Ovary (tissue), 9 donors: Measurements from ENCODE around the gene UGCG. TPM values are rescaled to one million over a fixed set of nuclear protein-coding genes. Genes with fewer than 3 reads are reported as not detected.
"Not testable (repeated sequence)": the region's sequence is repeated elsewhere in the genome, so short reads cannot be mapped to it uniquely, and the experiment has no call there.

Experiments
- DNase-seq, 5 donors: peaks; one replicate each; pipeline ENCODE4 v3.0.0-alpha.2; 2019 to 2020
- H3K27ac ChIP-seq, 2 donors: fragments of 200-600 bp; one replicate each; pipeline versions ENCODE4 v1.5.1 to v1.8.0; 2019 to 2022
- H3K27me3 ChIP-seq: fragments of 200-600 bp; one replicate; pipeline ENCODE4 v1.8.0; 2022
- H3K36me3 ChIP-seq: fragments of 200-600 bp; sonication (generic); one replicate; pipeline ENCODE4 v1.5.1; 2019
- H3K4me1 ChIP-seq: one replicate; pipeline ENCODE4 v1.8.1; 2013; ENCODE audit warnings: mild to moderate bottlenecking, moderate library complexity; ENCODE audit not compliant: insufficient read depth
- H3K4me3 ChIP-seq: fragments of 200-600 bp; sonication (generic); one replicate; pipeline ENCODE4 v1.5.1; 2017
- H3K9me3 ChIP-seq, 2 donors: fragments of 200-600 bp in 1 of 2; sonication (generic) in 1 of 2; one replicate each; pipeline versions ENCODE4 v1.5.1 to v1.8.1; 2013 to 2019; ENCODE audit warnings: mild to moderate bottlenecking in 1 of 2, moderate library complexity in 1 of 2
- EP300 ChIP-seq: sonication (generic); formaldehyde crosslinking; IDR thresholded peaks from one replicate; pipeline ENCODE4 v1.6.1; 2017; ENCODE audit warnings: antibody characterized with exemption
- POLR2A ChIP-seq: fragments of 450-650 bp; IDR thresholded peaks from one replicate; pipeline ENCODE4 v1.6.1; 2017; ENCODE audit warnings: antibody characterized with exemption, mild to moderate bottlenecking, moderate library complexity
- WGBS, 3 donors: extraction: QIAGEN DNeasy Blood & Tissue Kit in 1 of 3; methylation state at CpG; one replicate each; pipeline versions ENCODE4 v1.1.5 to v1.1.7; 2013 to 2017; 5-methylcytosine and 5-hydroxymethylcytosine counted together
- intact Hi-C, 4 donors: fragments of 100-400 bp; cut with DNase I; formaldehyde crosslinking; loops; one replicate each; pipeline versions ENCODE4 v1.11.0 to v1.15.1; 2022 to 2023
- polyA plus RNA-seq, 2 donors: library from polyadenylated mRNA; stranded (reverse); fragments of 200-250 nt in 1 of 2; fragments of 350-450 nt in 1 of 2; fragmentation: Illumina TruSeq in 1 of 2; extraction: RNeasy Lipid Tissue Mini Kit (QIAGEN cat#74804) in 1 of 2; gene quantifications; one replicate each; pipeline ENCODE4 v1.2.3, GENCODE V29; 2013 to 2014
- total RNA-seq, 7 donors: library from RNA; depleted of rRNA in 2 of 7; stranded (reverse); fragments of >200 nt in 2 of 7; fragmentation: NEBNext Ultra II Directional in 3 of 7; extraction: Animal tissue kit (Norgen Biotek cat#: 25700) in 3 of 7; gene quantifications; one replicate each; pipeline versions ENCODE4 v1.1.0 to v1.2.4, GENCODE V29; 2016 to 2023
- TF ChIP-seq, protein P1 (sequence below), 3 donors: fragments of 450-650 bp in 2 of 3; fragments of 200-600 bp in 1 of 3; IDR thresholded peaks; one replicate each; pipeline versions ENCODE4 v1.5.1 to v1.8.0; 2016 to 2022; ENCODE audit warnings: antibody characterized with exemption in 3 of 3, mild to moderate bottlenecking in 1 of 3
- donor health status: DM: no; HTN: no; CAD: no; lungs with moderate emphysema.
- donor health status: DM: no; HTN: no; CAD: no.
- donor health status: Bipolar disorder and iron deficiency.
- donor health status: DM: yes; HTN: yes; CAD: no.
- donor health status: DM: no; HTN: no; CAD: no.
- donor health status: DM: yes; HTN: yes; CAD: no.

Gene UGCG
- total and polyA plus RNA-seq, 9 donors = 13.1 to 74.1 (median 19.8) TPM

DNA sequence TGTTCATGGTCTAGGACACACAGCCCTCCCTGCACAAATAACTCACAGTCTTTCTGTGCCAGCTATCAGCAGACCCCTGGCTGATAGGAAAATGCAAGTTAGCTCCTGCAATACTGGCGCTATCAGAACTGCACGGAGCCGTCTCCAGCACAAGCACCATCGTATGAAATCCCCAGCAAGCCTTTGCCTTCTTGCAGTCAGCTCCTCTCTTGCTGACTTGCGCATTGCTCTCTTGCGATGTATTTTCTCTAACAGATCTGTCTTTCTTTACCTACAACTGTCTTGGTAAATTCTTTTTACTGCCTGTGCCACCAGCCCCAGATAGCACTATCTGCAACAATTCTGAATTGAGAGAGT is 25.1 kb upstream of the UGCG start:
- Histone ChIP-seq H3K36me3 (no peaks in the 10 kb centered on the region), H3K4me3 (no peak overlapping the region), H3K27ac (no peak overlapping the region), H3K9me3 (no peaks in the 10 kb centered on the region), H3K27me3 (no peaks in the 10 kb centered on the region), H3K4me1 (no peaks in the 10 kb centered on the region)
- TF ChIP-seq, protein P1, sequence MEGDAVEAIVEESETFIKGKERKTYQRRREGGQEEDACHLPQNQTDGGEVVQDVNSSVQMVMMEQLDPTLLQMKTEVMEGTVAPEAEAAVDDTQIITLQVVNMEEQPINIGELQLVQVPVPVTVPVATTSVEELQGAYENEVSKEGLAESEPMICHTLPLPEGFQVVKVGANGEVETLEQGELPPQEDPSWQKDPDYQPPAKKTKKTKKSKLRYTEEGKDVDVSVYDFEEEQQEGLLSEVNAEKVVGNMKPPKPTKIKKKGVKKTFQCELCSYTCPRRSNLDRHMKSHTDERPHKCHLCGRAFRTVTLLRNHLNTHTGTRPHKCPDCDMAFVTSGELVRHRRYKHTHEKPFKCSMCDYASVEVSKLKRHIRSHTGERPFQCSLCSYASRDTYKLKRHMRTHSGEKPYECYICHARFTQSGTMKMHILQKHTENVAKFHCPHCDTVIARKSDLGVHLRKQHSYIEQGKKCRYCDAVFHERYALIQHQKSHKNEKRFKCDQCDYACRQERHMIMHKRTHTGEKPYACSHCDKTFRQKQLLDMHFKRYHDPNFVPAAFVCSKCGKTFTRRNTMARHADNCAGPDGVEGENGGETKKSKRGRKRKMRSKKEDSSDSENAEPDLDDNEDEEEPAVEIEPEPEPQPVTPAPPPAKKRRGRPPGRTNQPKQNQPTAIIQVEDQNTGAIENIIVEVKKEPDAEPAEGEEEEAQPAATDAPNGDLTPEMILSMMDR (IDR thresholded peaks at IDR 0.05) = no peak
- TF ChIP-seq POLR2A (no peak), EP300 (no peak)
- intact Hi-C loops = no loop called here
- no peak for DNase-seq
- WGBS, 3 donors = 28 to 48% (median 31%) methylated on average over 6 of the region's 6 CpGs

DNA sequence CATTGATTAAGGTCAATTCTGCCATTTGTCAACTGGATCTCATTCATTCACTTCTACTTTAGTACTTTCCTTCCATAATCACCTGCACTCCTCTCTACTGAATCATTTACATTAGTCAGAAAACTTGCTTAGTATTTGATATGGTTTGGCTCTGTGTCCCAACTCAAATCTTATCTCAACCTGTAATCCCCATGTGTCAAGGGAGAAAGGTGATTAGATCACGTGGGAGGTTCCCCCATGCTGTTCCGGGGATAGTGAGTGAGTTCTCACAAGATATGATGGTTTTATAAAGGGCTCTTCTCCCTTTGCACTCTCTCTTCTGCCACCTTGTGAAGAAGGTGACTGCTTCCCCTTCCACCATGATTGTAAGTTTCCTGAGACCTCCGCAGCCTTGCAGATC is 23.7 kb upstream of the UGCG start:
- no peak for DNase-seq

DNA sequence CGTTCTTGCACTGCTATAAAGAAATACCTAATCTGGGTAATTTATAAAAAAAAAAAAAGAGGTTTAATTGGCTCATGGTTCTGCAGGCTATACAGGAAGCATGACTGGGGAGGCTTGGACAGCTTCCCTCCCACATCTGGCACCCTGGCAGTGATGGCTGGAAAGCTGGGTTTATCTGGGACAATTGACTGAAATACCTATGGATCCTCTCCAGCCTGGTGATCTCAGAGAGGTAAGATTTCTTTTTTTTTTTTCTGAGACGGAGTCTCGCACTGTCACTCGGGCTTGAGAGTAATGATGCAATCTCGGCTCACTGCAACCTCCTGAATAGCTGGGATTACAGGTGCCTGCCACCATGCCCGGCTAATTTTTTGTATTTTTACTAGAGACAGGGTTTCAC is 22.7 kb upstream of the UGCG start:
- Histone ChIP-seq H3K27ac (no peak overlapping the region), H3K27me3 (no peaks in the 10 kb centered on the region), H3K4me1 (no peaks in the 10 kb centered on the region), H3K4me3 (no peak overlapping the region), H3K9me3 (no peaks in the 10 kb centered on the region), H3K36me3 (no peaks in the 10 kb centered on the region)
- DNase-seq = no peak
- intact Hi-C loops = no loop called here
- TF ChIP-seq POLR2A (no peak), EP300 (no peak)
- TF ChIP-seq, protein P1 (IDR thresholded peaks at IDR 0.05) = no peak
- WGBS, 3 donors = 91 to 96% (median 94%) methylated on average over 6 of the region's 6 CpGs

More for the DNA sequence above, 23.7 kb upstream of the UGCG start:
- Histone ChIP-seq H3K36me3 (no peaks in the 10 kb centered on the region), H3K9me3 (no peaks in the 10 kb centered on the region), H3K4me3 (no peak overlapping the region), H3K27me3 (no peaks in the 10 kb centered on the region), H3K4me1 (no peaks in the 10 kb centered on the region), H3K27ac (no peak overlapping the region)
- TF ChIP-seq EP300 = no peak
- TF ChIP-seq, protein P1 (IDR thresholded peaks at IDR 0.05) = no peak
- TF ChIP-seq POLR2A = no peak
- WGBS, 3 donors = 77 to 92% (median 86%) methylated on average over 3 of the region's 3 CpGs
- intact Hi-C loops = no loop called here

DNA sequence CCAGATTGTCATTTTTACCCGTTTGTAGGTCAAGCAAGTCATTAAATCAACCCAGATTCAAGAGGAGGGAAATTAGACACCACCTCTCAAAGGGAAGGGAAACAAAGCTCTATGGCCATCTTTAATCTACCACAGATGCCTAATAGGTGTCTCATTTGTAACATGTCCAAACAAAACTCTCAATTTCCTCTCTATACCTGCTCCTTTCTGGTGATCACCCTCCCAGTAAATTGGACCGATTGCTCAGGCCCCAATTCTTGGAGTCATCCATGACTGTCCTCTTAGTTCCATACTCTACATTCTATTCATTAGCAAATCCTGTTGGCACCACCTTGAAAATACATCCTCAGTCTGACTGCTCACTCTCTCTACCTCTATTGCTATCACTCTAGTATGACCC is 22.1 kb upstream of the UGCG start:
- no peak for DNase-seq
- intact Hi-C loops = no loop called here
- Histone ChIP-seq H3K27me3 (no peaks in the 10 kb centered on the region), H3K27ac (no peak overlapping the region), H3K36me3 (no peaks in the 10 kb centered on the region), H3K4me3 (no peak overlapping the region), H3K4me1 (no peaks in the 10 kb centered on the region), H3K9me3 (no peaks in the 10 kb centered on the region)
- TF ChIP-seq, protein P1 (IDR thresholded peaks at IDR 0.05) = no peak
- 70 to 88% (median 71%) methylated on average over 2 of the region's 2 CpGs for WGBS, 3 donors

DNA sequence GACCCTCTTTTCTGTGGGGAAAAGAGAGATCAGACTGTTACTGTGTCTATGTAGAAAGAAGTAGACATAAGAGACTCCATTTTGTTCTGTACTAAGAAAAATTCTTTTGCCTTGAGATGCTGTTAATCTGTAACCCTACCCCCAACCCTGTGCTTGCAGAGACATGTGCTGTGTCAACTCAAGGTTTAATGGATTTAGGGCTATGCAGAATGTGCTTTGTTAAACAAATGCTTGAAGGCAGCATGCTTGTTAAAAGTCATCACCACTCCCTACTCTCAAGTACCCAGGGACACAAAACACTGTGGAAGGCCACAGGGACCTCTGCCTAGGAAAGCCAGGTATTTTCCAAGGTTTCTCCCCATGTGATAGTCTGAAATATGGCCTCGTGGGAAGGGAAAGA is 21.3 kb upstream of the UGCG start:
- intact Hi-C loops = not testable (repeated sequence)
- 71 to 85% (median 75%) methylated on average over 1 of the region's 1 CpG for WGBS, 3 donors

DNA sequence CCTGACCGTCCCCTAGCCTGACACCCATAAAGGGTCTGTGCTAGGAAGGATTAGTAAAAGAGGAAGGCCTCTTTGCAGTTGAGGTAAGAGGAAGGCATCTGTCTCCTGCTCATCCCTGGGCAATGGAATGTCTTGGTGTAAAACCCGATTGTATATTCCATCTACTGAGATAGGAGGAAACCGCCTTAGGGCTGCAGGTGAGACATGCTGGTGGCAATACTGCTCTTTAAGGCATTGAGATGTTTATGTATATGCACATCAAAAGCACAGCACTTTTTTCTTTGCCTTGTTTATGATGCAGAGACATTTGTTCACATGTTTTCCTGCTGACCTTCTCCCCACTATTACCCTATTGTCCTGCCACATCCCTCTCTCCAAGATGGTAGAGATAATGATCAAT is 20.9 kb upstream of the UGCG start:
- H3K9me3 ChIP-seq, DNase-seq, H3K4me1 ChIP-seq, H3K36me3 ChIP-seq, H3K27ac ChIP-seq, intact Hi-C loops, H3K4me3 ChIP-seq, H3K27me3 ChIP-seq: not testable (repeated sequence)
- 96 to 97% (median 96%) methylated on average over 3 of the region's 3 CpGs for WGBS, 3 donors

More for the DNA sequence above, 21.3 kb upstream of the UGCG start:
- H3K4me1 ChIP-seq, H3K9me3 ChIP-seq, DNase-seq, H3K27me3 ChIP-seq, H3K4me3 ChIP-seq, H3K36me3 ChIP-seq, H3K27ac ChIP-seq: not testable (repeated sequence)
